ENCODE results near the gene ADGRA3. TPM values are rescaled to one million over a fixed set of nuclear protein-coding genes. Genes with fewer than 3 reads are reported as not detected.

Gene ADGRA3, protein sequence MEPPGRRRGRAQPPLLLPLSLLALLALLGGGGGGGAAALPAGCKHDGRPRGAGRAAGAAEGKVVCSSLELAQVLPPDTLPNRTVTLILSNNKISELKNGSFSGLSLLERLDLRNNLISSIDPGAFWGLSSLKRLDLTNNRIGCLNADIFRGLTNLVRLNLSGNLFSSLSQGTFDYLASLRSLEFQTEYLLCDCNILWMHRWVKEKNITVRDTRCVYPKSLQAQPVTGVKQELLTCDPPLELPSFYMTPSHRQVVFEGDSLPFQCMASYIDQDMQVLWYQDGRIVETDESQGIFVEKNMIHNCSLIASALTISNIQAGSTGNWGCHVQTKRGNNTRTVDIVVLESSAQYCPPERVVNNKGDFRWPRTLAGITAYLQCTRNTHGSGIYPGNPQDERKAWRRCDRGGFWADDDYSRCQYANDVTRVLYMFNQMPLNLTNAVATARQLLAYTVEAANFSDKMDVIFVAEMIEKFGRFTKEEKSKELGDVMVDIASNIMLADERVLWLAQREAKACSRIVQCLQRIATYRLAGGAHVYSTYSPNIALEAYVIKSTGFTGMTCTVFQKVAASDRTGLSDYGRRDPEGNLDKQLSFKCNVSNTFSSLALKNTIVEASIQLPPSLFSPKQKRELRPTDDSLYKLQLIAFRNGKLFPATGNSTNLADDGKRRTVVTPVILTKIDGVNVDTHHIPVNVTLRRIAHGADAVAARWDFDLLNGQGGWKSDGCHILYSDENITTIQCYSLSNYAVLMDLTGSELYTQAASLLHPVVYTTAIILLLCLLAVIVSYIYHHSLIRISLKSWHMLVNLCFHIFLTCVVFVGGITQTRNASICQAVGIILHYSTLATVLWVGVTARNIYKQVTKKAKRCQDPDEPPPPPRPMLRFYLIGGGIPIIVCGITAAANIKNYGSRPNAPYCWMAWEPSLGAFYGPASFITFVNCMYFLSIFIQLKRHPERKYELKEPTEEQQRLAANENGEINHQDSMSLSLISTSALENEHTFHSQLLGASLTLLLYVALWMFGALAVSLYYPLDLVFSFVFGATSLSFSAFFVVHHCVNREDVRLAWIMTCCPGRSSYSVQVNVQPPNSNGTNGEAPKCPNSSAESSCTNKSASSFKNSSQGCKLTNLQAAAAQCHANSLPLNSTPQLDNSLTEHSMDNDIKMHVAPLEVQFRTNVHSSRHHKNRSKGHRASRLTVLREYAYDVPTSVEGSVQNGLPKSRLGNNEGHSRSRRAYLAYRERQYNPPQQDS (N-terminal part only)
- 0.23 TPM for total RNA-seq (2013)
- polyA plus RNA-seq = under 1 TPM in 1 of 3 donors, not detected in 2; 0.07 TPM
- polyA minus RNA-seq = 0.24 and 0.28 TPM in 2 replicates
- total RNA-seq = 0.14 to 6.6 (median 0.62) reads per million in 11 experiments

DNA sequence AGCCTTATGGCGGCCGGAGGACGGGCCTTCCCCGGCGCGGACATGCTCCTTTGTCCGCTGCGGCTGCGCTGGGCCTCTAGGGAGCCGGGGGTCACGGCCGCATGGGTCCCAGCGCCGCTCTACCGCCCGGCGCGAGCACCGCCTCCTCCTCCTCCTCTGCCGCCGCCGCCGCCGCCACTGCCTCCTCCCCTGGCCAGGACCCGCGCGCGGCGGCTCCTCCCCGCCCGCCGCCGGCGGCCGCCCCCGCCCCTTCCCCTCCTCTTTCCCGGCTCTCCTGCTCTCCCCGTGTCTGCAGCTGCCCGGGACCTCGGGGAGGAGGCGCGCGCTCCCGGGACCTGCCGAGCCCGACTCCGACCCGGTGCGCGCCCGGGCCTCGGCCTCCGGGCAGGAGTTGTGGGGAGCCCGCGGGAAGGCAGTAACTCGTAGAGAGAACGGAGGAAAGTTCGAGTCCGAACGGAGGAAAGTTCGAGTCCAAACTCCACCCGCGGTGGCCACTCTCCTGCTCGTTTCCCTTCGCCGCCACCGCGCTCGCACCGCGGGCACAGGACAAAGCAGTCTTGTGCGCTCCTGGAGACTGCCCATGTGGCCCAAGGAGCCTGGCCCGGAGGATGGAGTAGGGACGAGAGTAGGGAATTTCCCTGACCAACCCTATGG is at the start of gene ADGRA3:
Gene ADGRA3, minus strand, starts transcription at position 179 of the 654 bp plus-strand sequence. CDS start 282 bp downstream, outside the sequence.
- H3K27me3 ChIP-seq (ENCODE audit: control insufficient read depth in 2 of 2, insufficient read depth in 2 of 2, low read length in 2 of 2) = peaks cover 13 to 24% of the 10 kb centered on the region in 2 donors
- H3K79me2 ChIP-seq (ENCODE audit: insufficient read depth, low read length) = no peaks in the 10 kb centered on the region
- DNase-seq = no peak
- H3K9me3 ChIP-seq (replicated peaks in 1 of 2; ENCODE audit: control insufficient read depth in 1 of 2, insufficient read depth in 1 of 2, low read length in 2 of 2) = no peaks in the 10 kb centered on the region
- H3K9ac ChIP-seq (ENCODE audit: insufficient read depth, low read length, poor library complexity, severe bottlenecking) = no peak within 1 kb of the TSS
- under 1% methylated on average over 47 of the region's 74 CpGs for WGBS (ENCODE audit: insufficient coverage)
- intact Hi-C loops (cut with micrococcal nuclease) = no loop called here
- peak within 1 kb of the TSS; percentile 83 for H2AFZ ChIP-seq (ENCODE audit: insufficient read depth, low read depth, low read length, poor library complexity, severe bottlenecking)
- no peaks in the 10 kb centered on the region for H3K36me3 ChIP-seq (replicated peaks in 1 of 2; ENCODE audit: control insufficient read depth in 1 of 2, insufficient read depth in 2 of 2, low read length in 2 of 2)
- H3K27ac Mint-ChIP-seq = peak within 1 kb of the TSS in 1 of 7 donors; percentile 63
- peaks cover 0 to 3% (median 0%) of the 10 kb centered on the region in 7 donors for H3K9me3 Mint-ChIP-seq
- no peak within 1 kb of the TSS for H3K27ac ChIP-seq (ENCODE audit: low read depth in 1 of 2, low read length in 2 of 2)
- H3K4me3 ChIP-seq (replicated peaks in 1 of 3; ENCODE audit: low read depth in 2 of 3, low read length in 3 of 3) = peak within 1 kb of the TSS; percentile 23 to 76 (median 33)
- H3K4me1 ChIP-seq (ENCODE audit: control insufficient read depth in 1 of 2, insufficient read depth in 2 of 2, low read length in 2 of 2) = peaks cover 9 to 17% of the 10 kb centered on the region in 2 donors
- H3K4me3 Mint-ChIP-seq = peak within 1 kb of the TSS; percentile 85 to 98
- H3K27me3 Mint-ChIP-seq (ENCODE audit: low read depth in 3 of 3) = peaks cover 20 to 29% (median 27%) of the 10 kb centered on the region in 3 donors
- H3K4me1 Mint-ChIP-seq = peaks cover 16% of the 10 kb centered on the region
- H3K4me2 ChIP-seq (replicated peaks; ENCODE audit: extremely low read depth, low read length, poor library complexity, severe bottlenecking) = peak within 1 kb of the TSS; percentile 83
- no peaks in the 10 kb centered on the region for H4K20me1 ChIP-seq (ENCODE audit: insufficient read depth, low read length)
- H3K36me3 Mint-ChIP-seq = no peaks in the 10 kb centered on the region
- TF ChIP-seq, protein P1, sequence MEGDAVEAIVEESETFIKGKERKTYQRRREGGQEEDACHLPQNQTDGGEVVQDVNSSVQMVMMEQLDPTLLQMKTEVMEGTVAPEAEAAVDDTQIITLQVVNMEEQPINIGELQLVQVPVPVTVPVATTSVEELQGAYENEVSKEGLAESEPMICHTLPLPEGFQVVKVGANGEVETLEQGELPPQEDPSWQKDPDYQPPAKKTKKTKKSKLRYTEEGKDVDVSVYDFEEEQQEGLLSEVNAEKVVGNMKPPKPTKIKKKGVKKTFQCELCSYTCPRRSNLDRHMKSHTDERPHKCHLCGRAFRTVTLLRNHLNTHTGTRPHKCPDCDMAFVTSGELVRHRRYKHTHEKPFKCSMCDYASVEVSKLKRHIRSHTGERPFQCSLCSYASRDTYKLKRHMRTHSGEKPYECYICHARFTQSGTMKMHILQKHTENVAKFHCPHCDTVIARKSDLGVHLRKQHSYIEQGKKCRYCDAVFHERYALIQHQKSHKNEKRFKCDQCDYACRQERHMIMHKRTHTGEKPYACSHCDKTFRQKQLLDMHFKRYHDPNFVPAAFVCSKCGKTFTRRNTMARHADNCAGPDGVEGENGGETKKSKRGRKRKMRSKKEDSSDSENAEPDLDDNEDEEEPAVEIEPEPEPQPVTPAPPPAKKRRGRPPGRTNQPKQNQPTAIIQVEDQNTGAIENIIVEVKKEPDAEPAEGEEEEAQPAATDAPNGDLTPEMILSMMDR (IDR thresholded peaks at IDR 0.05) = no peak
